Measurements from ENCODE around the gene CASP5.
"Not testable (repeated sequence)": the region's sequence is repeated elsewhere in the genome, so short reads cannot be mapped to it uniquely, and the experiment has no call there.

Gene CASP5

GRCh38 chr11:105032495-105032894, 9.5 kb upstream of the CASP5 start:
- DNase-seq = no peak

- DNase-seq = no peak
Observed at GRCh38 chr11:105027678-105028077, 4.7 kb upstream of the CASP5 start.

- DNase-seq = no peak
Observed at GRCh38 chr11:105024394-105024793, 1.4 kb upstream of the CASP5 start.

- DNase-seq = no peak
Observed at GRCh38 chr11:105022527-105022926, 441 bp downstream of the CASP5 start.

- no peak for DNase-seq
Observed at GRCh38 chr11:105007463-105007862, 15.5 kb downstream of the CASP5 start.

- no peak for DNase-seq
Observed at GRCh38 chr11:105005451-105005845, 17.5 kb downstream of the CASP5 start.

- no peak for DNase-seq
Observed at GRCh38 chr11:105004021-105004420, 18.9 kb downstream of the CASP5 start.

GRCh38 chr11:105003151-105003550, 19.8 kb downstream of the CASP5 start:
- DNase-seq = no peak

GRCh38 chr11:105000797-105001196, 22.2 kb downstream of the CASP5 start:
- no peak for DNase-seq

- DNase-seq = no peak
Observed at GRCh38 chr11:105000167-105000566, 22.8 kb downstream of the CASP5 start.

GRCh38 chr11:104999721-105000120, 23.2 kb downstream of the CASP5 start:
- DNase-seq = no peak

- DNase-seq = no peak
Observed at GRCh38 chr11:104997288-104997687, 25.7 kb downstream of the CASP5 start.

- no peak for DNase-seq
Observed at GRCh38 chr11:104995001-104995408, 28.0 kb downstream of the CASP5 start.

GRCh38 chr11:104992781-104993180, 30.2 kb downstream of the CASP5 start:
- no peak for DNase-seq

GRCh38 chr11:104991994-104992393, 31.0 kb downstream of the CASP5 start:
- no peak for DNase-seq

GRCh38 chr11:104984808-104985207, 38.2 kb downstream of the CASP5 start:
- DNase-seq = no peak

GRCh38 chr11:104979839-104980238, 43.1 kb downstream of the CASP5 start:
- no peak for DNase-seq

GRCh38 chr11:104973616-104974015, 49.4 kb downstream of the CASP5 start:
- no peak for DNase-seq

GRCh38 chr11:104972924-104973323, 50.0 kb downstream of the CASP5 start:
- not testable (repeated sequence) for DNase-seq

- no peak for DNase-seq
Observed at GRCh38 chr11:104970756-104971155, 52.2 kb downstream of the CASP5 start.

GRCh38 chr11:104968856-104969776, 53.9 kb downstream of the CASP5 start:
- DNase-seq = no peak

- no peak for DNase-seq
Observed at GRCh38 chr11:104968355-104968855, 54.6 kb downstream of the CASP5 start, which contains the start of gene CASP4. TSS of gene CASP4 (minus strand) at chr11:104968574. CDS start at chr11:104968525, 49 bp downstream.

GRCh38 chr11:104967534-104968354, 55.2 kb downstream of the CASP5 start:
- DNase-seq = no peak

- no peak for DNase-seq
Observed at GRCh38 chr11:104965735-104966134, 57.2 kb downstream of the CASP5 start.

Measured in NCI-H2171 (cell line).